ENCODE measurements around the gene GRM3.

- TF ChIP-seq SUZ12 (IDR thresholded peaks at IDR 0.05; ENCODE audit: extremely low read depth, insufficient read depth, insufficient read length) (no peak), ZNF274 (IDR thresholded peaks at IDR 0.05; ENCODE audit: low read depth, low read length) (no peak)
These were observed 148.6 kb downstream of the GRM3 start for GRCh38 chr7:86792260-86792659.

Data from NT2/D1 (cell line).